Neural progenitor cell (in vitro differentiated cells): ENCODE measurements around the gene RIPOR2.

ENCODE experiments used
- CTCF ChIP-seq: fragments of 200-600 bp; sonication (generic); IDR thresholded peaks from 2 replicates; pipeline ENCODE4 v1.5.1; 2017; ENCODE audit warnings: antibody characterized with exemption, mild to moderate bottlenecking
- EZH2 ChIP-seq: fragments of 200-600 bp; sonication (generic); IDR thresholded peaks from 2 replicates; pipeline ENCODE4 v1.6.1; 2017; ENCODE audit warnings: antibody characterized with exemption, mild to moderate bottlenecking, moderate library complexity

DNA sequence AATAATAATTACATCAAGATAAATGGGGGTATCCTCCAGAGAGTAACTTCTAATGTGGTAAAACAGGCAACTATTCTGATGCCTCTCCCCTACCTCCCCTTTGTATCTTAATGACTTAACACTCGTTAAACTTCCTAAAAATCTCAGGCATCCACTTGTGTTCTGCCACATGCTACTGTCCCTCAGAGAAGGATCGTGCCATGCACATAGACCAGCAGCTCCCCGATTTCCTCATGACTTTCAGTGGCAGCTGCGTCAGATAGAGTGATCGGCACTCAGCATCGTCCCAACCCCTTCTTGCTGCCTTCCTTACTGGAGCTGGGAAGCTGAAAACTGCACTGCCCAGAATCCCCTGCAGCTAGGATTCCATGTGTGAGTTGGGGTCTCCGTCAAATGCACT lies 32.1 kb downstream of the RIPOR2 start:
- TF ChIP-seq CTCF: no peak
- TF ChIP-seq EZH2: no peak
